Measurements from ENCODE around the gene CCDC192.

Gene CCDC192

DNA sequence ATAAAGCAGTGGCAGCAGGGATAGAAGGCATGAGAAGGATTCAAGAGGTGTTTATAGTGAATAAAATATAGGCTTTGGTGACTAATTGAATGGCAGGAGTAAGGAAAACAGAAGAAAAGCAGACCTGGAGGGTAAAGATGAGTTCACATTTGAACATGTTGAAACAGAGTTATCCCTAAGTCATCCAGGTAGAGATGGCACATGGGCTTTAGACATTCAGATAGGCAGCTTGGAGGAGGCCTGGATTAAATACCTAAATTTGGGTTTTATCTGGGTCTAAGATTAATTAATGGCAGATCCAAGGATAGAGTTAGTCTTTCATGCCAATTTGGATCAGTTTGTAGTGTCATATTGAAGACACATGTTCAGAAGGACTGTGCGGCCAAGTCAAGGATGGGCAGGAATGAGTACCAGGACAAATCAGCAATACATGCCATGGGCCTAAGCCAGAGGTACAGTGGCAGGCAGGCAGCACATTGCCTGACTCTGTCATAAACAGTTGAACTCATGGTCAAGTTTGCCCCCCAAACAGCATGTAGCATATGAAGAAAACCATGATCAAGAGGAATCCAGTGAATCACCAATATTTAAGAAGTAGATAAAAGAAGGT, 264.9 kb downstream of the CCDC192 start:
- Histone ChIP-seq H3K27me3 (ENCODE audit: control insufficient read depth in 1 of 2, insufficient read depth in 2 of 2, low read length in 2 of 2) (no peaks in the 10 kb centered on the region), H3K9ac (ENCODE audit: low read length in 2 of 2) (no peak overlapping the region), H3K4me3 (ENCODE audit: low read length in 2 of 2) (no peak overlapping the region), H3K36me3 (ENCODE audit: control insufficient read depth in 2 of 2, insufficient read depth in 2 of 2, low read length in 2 of 2) (peaks cover 0 to 3% of the 10 kb centered on the region in 2 donors), H3K27ac (ENCODE audit: low read length) (no peak overlapping the region), H3K4me1 (ENCODE audit: control insufficient read depth, insufficient read depth, low read length) (no peaks in the 10 kb centered on the region), H3K9me3 (ENCODE audit: control insufficient read depth in 2 of 2, low read length in 2 of 2) (no peaks in the 10 kb centered on the region)

- Histone ChIP-seq H3K4me1 (ENCODE audit: control insufficient read depth, insufficient read depth, low read length) (no peaks in the 10 kb centered on the region), H3K9me3 (ENCODE audit: control insufficient read depth in 2 of 2, low read length in 2 of 2) (no peaks in the 10 kb centered on the region), H3K27ac (ENCODE audit: low read length) (no peak overlapping the region), H3K36me3 (ENCODE audit: control insufficient read depth in 2 of 2, insufficient read depth in 2 of 2, low read length in 2 of 2) (peaks cover 0 to 3% of the 10 kb centered on the region in 2 donors), H3K9ac (ENCODE audit: low read length in 2 of 2) (no peak overlapping the region), H3K4me3 (ENCODE audit: low read length in 2 of 2) (no peak overlapping the region), H3K27me3 (ENCODE audit: control insufficient read depth in 1 of 2, insufficient read depth in 2 of 2, low read length in 2 of 2) (no peaks in the 10 kb centered on the region)
These were observed 265.8 kb downstream of the CCDC192 start for GRCh38 chr5:127969002-127969401.

DNA sequence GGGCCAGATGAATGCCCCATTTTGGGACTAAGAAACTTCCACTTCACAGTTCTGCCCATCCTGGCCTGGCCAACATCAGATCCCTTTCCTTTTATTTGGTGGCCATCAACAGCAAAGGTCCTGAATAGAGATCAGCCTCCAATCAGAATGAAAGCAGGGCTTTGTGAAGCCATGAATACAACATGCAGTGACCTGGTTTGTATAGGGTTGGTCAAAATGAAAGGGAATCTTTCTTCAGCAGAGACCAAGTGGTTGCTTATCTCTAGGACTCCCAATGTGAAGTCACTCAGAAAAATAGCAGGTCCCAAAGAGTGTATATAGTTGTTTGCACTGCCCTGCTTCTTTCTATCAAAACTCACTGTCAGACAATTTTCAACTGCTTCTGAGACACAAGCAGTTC, 266.5 kb downstream of the CCDC192 start:
- H3K9me3 ChIP-seq (ENCODE audit: control insufficient read depth in 2 of 2, low read length in 2 of 2), result no peaks in the 10 kb centered on the region
- peaks cover 0 to 3% of the 10 kb centered on the region in 2 donors for H3K36me3 ChIP-seq (ENCODE audit: control insufficient read depth in 2 of 2, insufficient read depth in 2 of 2, low read length in 2 of 2)
- no peak overlapping the region for H3K9ac ChIP-seq (ENCODE audit: low read length in 2 of 2)
- H3K27ac ChIP-seq (ENCODE audit: low read length), result no peak overlapping the region
- no peaks in the 10 kb centered on the region for H3K27me3 ChIP-seq (ENCODE audit: control insufficient read depth in 1 of 2, insufficient read depth in 2 of 2, low read length in 2 of 2)
- H3K4me1 ChIP-seq (ENCODE audit: control insufficient read depth, insufficient read depth, low read length), result no peaks in the 10 kb centered on the region
- no peak overlapping the region for H3K4me3 ChIP-seq (ENCODE audit: low read length in 2 of 2)

DNA sequence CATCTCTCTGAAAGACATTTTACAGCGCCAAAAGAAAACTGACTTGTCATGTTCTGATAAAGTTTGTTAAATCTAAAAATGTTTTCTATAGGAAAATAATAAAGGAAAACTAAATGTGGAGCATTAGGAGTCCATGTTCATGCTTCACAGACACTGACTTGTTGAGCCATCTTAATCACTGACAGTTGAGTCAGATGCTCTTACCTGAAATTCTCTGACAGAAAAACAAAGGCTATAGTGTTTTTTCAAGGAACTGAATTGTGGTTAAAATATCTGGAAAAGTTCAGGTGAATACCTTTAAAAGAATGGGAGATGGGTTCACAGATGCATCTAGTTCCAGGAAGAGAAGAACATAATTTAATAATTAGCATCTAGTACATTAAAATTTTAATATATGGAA, 266.9 kb downstream of the CCDC192 start:
- Histone ChIP-seq H3K27ac (ENCODE audit: low read length) (no peak overlapping the region), H3K9ac (ENCODE audit: low read length in 2 of 2) (no peak overlapping the region), H3K9me3 (ENCODE audit: control insufficient read depth in 2 of 2, low read length in 2 of 2) (no peaks in the 10 kb centered on the region), H3K36me3 (ENCODE audit: control insufficient read depth in 2 of 2, insufficient read depth in 2 of 2, low read length in 2 of 2) (peaks cover 0 to 3% of the 10 kb centered on the region in 2 donors), H3K27me3 (ENCODE audit: control insufficient read depth in 1 of 2, insufficient read depth in 2 of 2, low read length in 2 of 2) (no peaks in the 10 kb centered on the region), H3K4me1 (ENCODE audit: control insufficient read depth, insufficient read depth, low read length) (no peaks in the 10 kb centered on the region), H3K4me3 (ENCODE audit: low read length in 2 of 2) (no peak overlapping the region)

DNA sequence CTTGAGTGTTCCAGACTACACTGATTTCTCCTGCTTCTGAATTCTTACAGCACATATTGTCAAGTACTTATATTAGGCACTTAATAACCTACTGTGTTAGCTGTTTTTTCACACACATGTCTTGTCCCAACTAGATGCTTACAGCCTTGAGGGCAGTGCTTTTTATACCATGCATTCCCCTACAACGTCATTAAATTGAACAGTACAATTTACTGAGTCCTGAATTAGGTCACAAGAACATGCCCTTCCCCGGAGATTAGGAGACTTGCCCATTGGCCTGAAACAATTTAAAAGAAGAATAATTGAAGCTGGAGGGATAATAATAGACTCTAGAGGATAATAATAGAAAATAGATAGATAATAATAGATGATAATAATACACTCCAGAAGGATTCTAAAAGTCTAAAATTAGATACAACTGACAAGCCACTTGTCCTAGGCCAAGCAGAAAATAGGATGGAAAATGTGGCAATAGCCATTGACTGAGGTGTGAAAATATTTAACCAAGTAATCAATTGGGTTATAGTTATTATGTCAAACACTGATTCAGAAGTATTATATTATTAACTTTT, 267.7 kb downstream of the CCDC192 start:
- Histone ChIP-seq H3K4me1 (ENCODE audit: control insufficient read depth, insufficient read depth, low read length) (no peaks in the 10 kb centered on the region), H3K27ac (ENCODE audit: low read length) (no peak overlapping the region), H3K27me3 (ENCODE audit: control insufficient read depth in 1 of 2, insufficient read depth in 2 of 2, low read length in 2 of 2) (no peaks in the 10 kb centered on the region), H3K4me3 (ENCODE audit: low read length in 2 of 2) (no peak overlapping the region), H3K36me3 (ENCODE audit: control insufficient read depth in 2 of 2, insufficient read depth in 2 of 2, low read length in 2 of 2) (peaks cover 0 to 3% of the 10 kb centered on the region in 2 donors), H3K9me3 (ENCODE audit: control insufficient read depth in 2 of 2, low read length in 2 of 2) (no peaks in the 10 kb centered on the region), H3K9ac (ENCODE audit: low read length in 2 of 2) (no peak overlapping the region)

- Histone ChIP-seq H3K36me3 (ENCODE audit: control insufficient read depth in 2 of 2, insufficient read depth in 2 of 2, low read length in 2 of 2) (no peaks in the 10 kb centered on the region), H3K27me3 (ENCODE audit: control insufficient read depth in 1 of 2, insufficient read depth in 2 of 2, low read length in 2 of 2) (no peaks in the 10 kb centered on the region), H3K9me3 (ENCODE audit: control insufficient read depth in 2 of 2, low read length in 2 of 2) (no peaks in the 10 kb centered on the region), H3K4me1 (ENCODE audit: control insufficient read depth, insufficient read depth, low read length) (no peaks in the 10 kb centered on the region), H3K27ac (ENCODE audit: low read length) (no peak overlapping the region), H3K9ac (ENCODE audit: low read length in 2 of 2) (no peak overlapping the region), H3K4me3 (ENCODE audit: low read length in 2 of 2) (no peak overlapping the region)
These were observed 272.8 kb downstream of the CCDC192 start for GRCh38 chr5:127975961-127976360.

DNA sequence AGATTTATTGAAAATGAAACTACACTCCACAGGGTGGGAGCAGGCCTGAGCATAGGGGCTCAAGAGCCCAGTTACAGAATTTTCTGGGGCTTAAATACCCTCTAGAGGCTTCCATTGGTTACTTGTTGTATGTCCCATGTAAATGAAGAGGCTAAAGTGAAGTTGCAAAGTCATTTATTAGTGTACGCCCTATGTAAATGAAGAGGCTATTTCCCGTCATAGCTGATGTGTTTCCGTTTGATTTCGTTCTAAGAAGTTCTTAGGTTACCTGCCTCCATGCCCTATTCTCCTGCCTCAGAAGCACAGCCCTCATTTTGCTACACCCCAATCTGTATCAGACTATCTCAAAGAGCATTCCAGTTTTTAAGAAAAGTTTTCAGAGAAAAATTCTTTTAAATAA, 273.3 kb downstream of the CCDC192 start:
- Histone ChIP-seq H3K27me3 (ENCODE audit: control insufficient read depth in 1 of 2, insufficient read depth in 2 of 2, low read length in 2 of 2) (no peaks in the 10 kb centered on the region), H3K4me1 (ENCODE audit: control insufficient read depth, insufficient read depth, low read length) (no peaks in the 10 kb centered on the region), H3K36me3 (ENCODE audit: control insufficient read depth in 2 of 2, insufficient read depth in 2 of 2, low read length in 2 of 2) (no peaks in the 10 kb centered on the region), H3K9ac (ENCODE audit: low read length in 2 of 2) (no peak overlapping the region), H3K4me3 (ENCODE audit: low read length in 2 of 2) (no peak overlapping the region), H3K9me3 (ENCODE audit: control insufficient read depth in 2 of 2, low read length in 2 of 2) (no peaks in the 10 kb centered on the region), H3K27ac (ENCODE audit: low read length) (no peak overlapping the region)

DNA sequence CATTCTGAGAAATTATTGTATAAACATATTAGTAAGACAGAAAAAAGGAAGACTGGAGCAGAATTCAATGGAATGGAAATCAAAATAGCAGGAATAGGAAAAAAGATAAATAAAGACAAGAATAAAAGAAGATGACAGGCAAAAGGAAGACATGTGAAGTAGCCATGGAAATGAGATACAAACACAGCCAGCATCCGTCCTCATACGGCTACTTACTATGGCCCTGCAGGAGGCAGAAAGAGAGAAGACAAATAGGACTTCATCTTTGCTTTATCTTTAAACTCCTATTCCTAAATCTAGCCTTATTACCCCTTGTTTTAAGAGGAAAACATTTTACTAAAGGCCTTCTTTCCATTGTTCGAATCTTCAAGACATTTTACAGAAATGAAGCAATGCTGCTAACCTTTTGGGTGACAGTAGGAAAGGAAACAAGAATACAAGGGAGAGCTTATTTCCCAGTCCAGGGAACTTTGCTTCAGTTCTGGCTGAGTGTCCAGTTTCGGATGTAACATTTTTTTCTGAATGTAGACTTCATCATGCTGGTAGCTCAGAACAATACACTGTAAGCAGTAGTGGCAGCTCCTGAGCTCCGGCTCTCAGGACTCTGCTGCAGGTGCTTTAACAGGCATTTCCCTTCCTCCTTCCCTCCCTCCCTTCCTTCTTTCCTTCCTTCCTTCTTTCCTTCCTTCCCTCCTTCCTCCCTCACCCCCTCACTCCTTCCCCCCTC, 274.0 kb downstream of the CCDC192 start:
- no peaks in the 10 kb centered on the region for H3K9me3 ChIP-seq (ENCODE audit: control insufficient read depth in 2 of 2, low read length in 2 of 2)
- H3K27me3 ChIP-seq (ENCODE audit: control insufficient read depth in 1 of 2, insufficient read depth in 2 of 2, low read length in 2 of 2), result no peaks in the 10 kb centered on the region
- H3K9ac ChIP-seq (ENCODE audit: low read length in 2 of 2), result no peak overlapping the region
- no peaks in the 10 kb centered on the region for H3K36me3 ChIP-seq (ENCODE audit: control insufficient read depth in 2 of 2, insufficient read depth in 2 of 2, low read length in 2 of 2)
- H3K27ac ChIP-seq (ENCODE audit: low read length), result no peak overlapping the region
- H3K4me1 ChIP-seq (ENCODE audit: control insufficient read depth, insufficient read depth, low read length), result no peaks in the 10 kb centered on the region
- no peak overlapping the region for H3K4me3 ChIP-seq (ENCODE audit: low read length in 2 of 2)

GRCh38 chr5:127978738-127979300, 275.6 kb downstream of the CCDC192 start:
- Histone ChIP-seq H3K27ac (ENCODE audit: low read length) (no peak overlapping the region), H3K9me3 (ENCODE audit: control insufficient read depth in 2 of 2, low read length in 2 of 2) (no peaks in the 10 kb centered on the region)

GRCh38 chr5:127979475-127979874, 276.3 kb downstream of the CCDC192 start:
- no peak overlapping the region for H3K27ac ChIP-seq (ENCODE audit: low read length)
- no peaks in the 10 kb centered on the region for H3K4me1 ChIP-seq (ENCODE audit: control insufficient read depth, insufficient read depth, low read length)
- no peaks in the 10 kb centered on the region for H3K36me3 ChIP-seq (ENCODE audit: control insufficient read depth in 2 of 2, insufficient read depth in 2 of 2, low read length in 2 of 2)
- H3K27me3 ChIP-seq (ENCODE audit: control insufficient read depth in 1 of 2, insufficient read depth in 2 of 2, low read length in 2 of 2), result no peaks in the 10 kb centered on the region
- H3K9ac ChIP-seq (ENCODE audit: low read length in 2 of 2), result no peak overlapping the region
- H3K9me3 ChIP-seq (ENCODE audit: control insufficient read depth in 2 of 2, low read length in 2 of 2), result no peaks in the 10 kb centered on the region
- H3K4me3 ChIP-seq (ENCODE audit: low read length in 2 of 2), result no peak overlapping the region

More at GRCh38 chr5:127978738-127979300, 275.6 kb downstream of the CCDC192 start:
- no peaks in the 10 kb centered on the region for H3K27me3 ChIP-seq (ENCODE audit: control insufficient read depth in 1 of 2, insufficient read depth in 2 of 2, low read length in 2 of 2)
- H3K9ac ChIP-seq (ENCODE audit: low read length in 2 of 2), result no peak overlapping the region
- H3K4me3 ChIP-seq (ENCODE audit: low read length in 2 of 2), result no peak overlapping the region
- no peaks in the 10 kb centered on the region for H3K4me1 ChIP-seq (ENCODE audit: control insufficient read depth, insufficient read depth, low read length)
- no peaks in the 10 kb centered on the region for H3K36me3 ChIP-seq (ENCODE audit: control insufficient read depth in 2 of 2, insufficient read depth in 2 of 2, low read length in 2 of 2)

GRCh38 chr5:127980843-127981242, 277.7 kb downstream of the CCDC192 start:
- H3K36me3 ChIP-seq (ENCODE audit: control insufficient read depth in 2 of 2, insufficient read depth in 2 of 2, low read length in 2 of 2), result no peaks in the 10 kb centered on the region
- no peaks in the 10 kb centered on the region for H3K9me3 ChIP-seq (ENCODE audit: control insufficient read depth in 2 of 2, low read length in 2 of 2)
- H3K27ac ChIP-seq (ENCODE audit: low read length), result no peak overlapping the region
- H3K9ac ChIP-seq (ENCODE audit: low read length in 2 of 2), result no peak overlapping the region
- H3K27me3 ChIP-seq (ENCODE audit: control insufficient read depth in 1 of 2, insufficient read depth in 2 of 2, low read length in 2 of 2), result no peaks in the 10 kb centered on the region
- H3K4me1 ChIP-seq (ENCODE audit: control insufficient read depth, insufficient read depth, low read length), result no peaks in the 10 kb centered on the region
- H3K4me3 ChIP-seq (ENCODE audit: low read length in 2 of 2), result no peak overlapping the region
